ENCODE results near the gene IQCB1.
"Not testable (repeated sequence)": the region's sequence is repeated elsewhere in the genome, so short reads cannot be mapped to it uniquely, and the experiment has no call there.

Gene IQCB1

GRCh38 chr3:121809249-121809648 is 25.6 kb downstream of the IQCB1 start:
- no peak for DNase-seq (ENCODE audit: low spot score)

- no peak for DNase-seq (ENCODE audit: low spot score)
These were observed 31.0 kb downstream of the IQCB1 start for GRCh38 chr3:121803771-121804320.

- no peak for DNase-seq (ENCODE audit: low spot score)
These were observed 34.0 kb downstream of the IQCB1 start for GRCh38 chr3:121800906-121801305.

- DNase-seq (ENCODE audit: low spot score) = no peak
These were observed 37.9 kb downstream of the IQCB1 start for GRCh38 chr3:121796970-121797369.

- no peak for DNase-seq (ENCODE audit: low spot score)
These were observed 40.4 kb downstream of the IQCB1 start for GRCh38 chr3:121794264-121794983.

GRCh38 chr3:121793078-121793477 is 41.8 kb downstream of the IQCB1 start:
- no peak for DNase-seq (ENCODE audit: low spot score)

- DNase-seq (ENCODE audit: low spot score) = no peak
These were observed 48.4 kb downstream of the IQCB1 start for GRCh38 chr3:121786485-121786884.

- DNase-seq (ENCODE audit: low spot score) = not testable (repeated sequence)
These were observed 52.1 kb downstream of the IQCB1 start for GRCh38 chr3:121782784-121783183.

GRCh38 chr3:121781611-121782010 is 53.2 kb downstream of the IQCB1 start:
- DNase-seq (ENCODE audit: low spot score) = no peak

- DNase-seq (ENCODE audit: low spot score) = not testable (repeated sequence)
These were observed 59.8 kb downstream of the IQCB1 start for GRCh38 chr3:121775095-121775494.

- no peak for DNase-seq (ENCODE audit: low spot score)
These were observed 65.6 kb downstream of the IQCB1 start for GRCh38 chr3:121769246-121769645.

- DNase-seq (ENCODE audit: low spot score) = no peak
These were observed 66.4 kb downstream of the IQCB1 start for GRCh38 chr3:121768452-121768851.

- DNase-seq (ENCODE audit: low spot score) = no peak
These were observed 75.2 kb downstream of the IQCB1 start for GRCh38 chr3:121759541-121760202.

- no peak for DNase-seq (ENCODE audit: low spot score)
These were observed 76.0 kb downstream of the IQCB1 start for GRCh38 chr3:121758727-121759450.

- no peak for DNase-seq (ENCODE audit: low spot score)
These were observed 76.9 kb downstream of the IQCB1 start for GRCh38 chr3:121757812-121758545.

- no peak for DNase-seq (ENCODE audit: low spot score)
These were observed 77.6 kb downstream of the IQCB1 start for GRCh38 chr3:121757087-121757811.

- DNase-seq (ENCODE audit: low spot score) = no peak
These were observed 82.1 kb downstream of the IQCB1 start for GRCh38 chr3:121752772-121753171.

- DNase-seq (ENCODE audit: low spot score) = no peak
These were observed 82.6 kb downstream of the IQCB1 start for GRCh38 chr3:121752261-121752660.

- no peak for DNase-seq (ENCODE audit: low spot score)
These were observed 84.8 kb downstream of the IQCB1 start for GRCh38 chr3:121750087-121750415.

- DNase-seq (ENCODE audit: low spot score) = peak; percentile 98
These were observed 85.4 kb downstream of the IQCB1 start, which contains the start of gene GOLGB1 for GRCh38 chr3:121749276-121750086. Gene GOLGB1, minus strand, starts transcription at chr3:121749741. Its CDS starts 18,770 bp downstream, at chr3:121730971.
